Activated T-cell treated with anti-CD3 and anti-CD28 coated beads, Interleukin-2, amount 50 U/mL, for 4 hours (primary cell): ENCODE results near the gene PCDHGA6. TPM values are rescaled to one million over a fixed set of nuclear protein-coding genes. Genes with fewer than 3 reads are reported as not detected.
"Not testable (repeated sequence)": the region's sequence is repeated elsewhere in the genome, so short reads cannot be mapped to it uniquely, and the experiment has no call there.

ENCODE experiments used
- ATAC-seq, 2 donors: fragments of 200-7000 bp; cut with Tn5 transposase; one replicate each; pipeline ENCODE4 v1.10.0; 2021
- DNase-seq: peaks from one replicate; pipeline ENCODE4 v3.0.0-alpha.2; 2020
- H3K27me3 Mint-ChIP-seq: one replicate; pipeline ENCODE4 v1.8.0; 2021; ENCODE audit warnings: low read depth, mixed read lengths
- H3K36me3 Mint-ChIP-seq: one replicate; pipeline ENCODE4 v1.8.0; 2022; ENCODE audit warnings: mixed read lengths; ENCODE audit not compliant: insufficient read depth
- H3K4me1 Mint-ChIP-seq: one replicate; pipeline ENCODE4 v1.8.0; 2021; ENCODE audit warnings: low read depth, mixed read lengths
- H3K4me3 Mint-ChIP-seq: one replicate; pipeline ENCODE4 v1.8.0; 2021; ENCODE audit warnings: mild to moderate bottlenecking, moderate library complexity, mixed read lengths
- H3K9me3 Mint-ChIP-seq: one replicate; pipeline ENCODE4 v1.8.0; 2021; ENCODE audit warnings: mixed read lengths
- total RNA-seq, 3 donors: library from RNA; stranded (reverse); gene quantifications; one replicate each; pipeline ENCODE4 v1.2.1, GENCODE V29; 2021

The PCDHGA6 gene
- total RNA-seq, result under 1 TPM; 0.13 to 0.27 (median 0.18) TPM

- H3K27me3 Mint-ChIP-seq, result peaks cover 80% of the 10 kb centered on the region
- H3K4me3 Mint-ChIP-seq, result peak within 1 kb of the TSS; percentile 19
- DNase-seq (no peak), ATAC-seq (no peak)
- peaks cover 27% of the 10 kb centered on the region for H3K9me3 Mint-ChIP-seq
- peaks cover 2% of the 10 kb centered on the region for H3K4me1 Mint-ChIP-seq
- H3K36me3 Mint-ChIP-seq, result peaks cover 2% of the 10 kb centered on the region
Observed at GRCh38 chr5:141373673-141374317, at the start of gene PCDHGA6. TSS of gene PCDHGA6 (plus strand) at chr5:141373891. CDS start at chr5:141374084, 193 bp downstream.

GRCh38 chr5:141326088-141326854 lies 47.4 kb upstream of the PCDHGA6 start:
- Mint-ChIP-seq H3K36me3 (peaks cover 2% of the 10 kb centered on the region), H3K4me1 (peaks cover 2% of the 10 kb centered on the region), H3K4me3 (peak overlapping the region; percentile 90), H3K27me3 (peaks cover 41% of the 10 kb centered on the region), H3K9me3 (peaks cover 12% of the 10 kb centered on the region)
- DNase-seq (peak; percentile 60), ATAC-seq (peak; percentile 95 to 99)

GRCh38 chr5:141328231-141328630 lies 45.5 kb upstream of the PCDHGA6 start:
- peaks cover 2% of the 10 kb centered on the region for H3K36me3 Mint-ChIP-seq
- H3K27me3 Mint-ChIP-seq, result peaks cover 55% of the 10 kb centered on the region
- no peak for DNase-seq
- ATAC-seq, result no peak
- peaks cover 11% of the 10 kb centered on the region for H3K9me3 Mint-ChIP-seq
- peaks cover 2% of the 10 kb centered on the region for H3K4me1 Mint-ChIP-seq
- H3K4me3 Mint-ChIP-seq, result no peak overlapping the region

GRCh38 chr5:141330299-141331080 lies 43.2 kb upstream of the PCDHGA6 start, which contains the start of gene PCDHGA1:
TSS of gene PCDHGA1 (plus strand) at chr5:141330514.
- ATAC-seq, result no peak
- DNase-seq, result no peak
- Mint-ChIP-seq H3K9me3 (peaks cover 27% of the 10 kb centered on the region), H3K36me3 (peaks cover 2% of the 10 kb centered on the region), H3K27me3 (peaks cover 70% of the 10 kb centered on the region), H3K4me3 (no peak within 1 kb of the TSS), H3K4me1 (peaks cover 2% of the 10 kb centered on the region)

- Mint-ChIP-seq H3K9me3 (peaks cover 44% of the 10 kb centered on the region), H3K27me3 (peaks cover 74% of the 10 kb centered on the region)
- not testable (repeated sequence) for H3K4me1 Mint-ChIP-seq, H3K4me3 Mint-ChIP-seq, H3K36me3 Mint-ChIP-seq, DNase-seq, ATAC-seq
Observed at GRCh38 chr5:141332571-141332970, 41.1 kb upstream of the PCDHGA6 start.

GRCh38 chr5:141338538-141339306 lies 35.0 kb upstream of the PCDHGA6 start, which contains the start of gene PCDHGA2:
TSS of gene PCDHGA2 (plus strand) at chr5:141338760.
- DNase-seq (no peak), ATAC-seq (no peak)
- Mint-ChIP-seq H3K36me3 (peaks cover 2% of the 10 kb centered on the region), H3K4me3 (no peak within 1 kb of the TSS), H3K4me1 (no peaks in the 10 kb centered on the region), H3K9me3 (peaks cover 54% of the 10 kb centered on the region), H3K27me3 (peaks cover 85% of the 10 kb centered on the region)

- peaks cover 87% of the 10 kb centered on the region for H3K27me3 Mint-ChIP-seq
- not testable (repeated sequence) for H3K4me1 Mint-ChIP-seq, ATAC-seq, DNase-seq, H3K36me3 Mint-ChIP-seq, H3K4me3 Mint-ChIP-seq
- H3K9me3 Mint-ChIP-seq, result peaks cover 50% of the 10 kb centered on the region
Observed at GRCh38 chr5:141340781-141341354, 32.8 kb upstream of the PCDHGA6 start.

GRCh38 chr5:141342773-141343172 lies 30.9 kb upstream of the PCDHGA6 start:
- ATAC-seq, result no peak
- H3K27me3 Mint-ChIP-seq, result peaks cover 88% of the 10 kb centered on the region
- DNase-seq, result no peak
- H3K9me3 Mint-ChIP-seq, result peaks cover 44% of the 10 kb centered on the region
- H3K36me3 Mint-ChIP-seq, result peaks cover 3% of the 10 kb centered on the region
- H3K4me1 Mint-ChIP-seq, result no peaks in the 10 kb centered on the region
- H3K4me3 Mint-ChIP-seq, result no peak overlapping the region

GRCh38 chr5:141343242-141343952 lies 30.3 kb upstream of the PCDHGA6 start, which contains the start of gene PCDHGA3:
TSS of gene PCDHGA3 (plus strand) at chr5:141343829. CDS start at chr5:141344034, 205 bp downstream.
- peaks cover 3% of the 10 kb centered on the region for H3K36me3 Mint-ChIP-seq
- DNase-seq (no peak), ATAC-seq (no peak)
- peaks cover 39% of the 10 kb centered on the region for H3K9me3 Mint-ChIP-seq
- H3K4me1 Mint-ChIP-seq, result no peaks in the 10 kb centered on the region
- no peak within 1 kb of the TSS for H3K4me3 Mint-ChIP-seq
- H3K27me3 Mint-ChIP-seq, result peaks cover 85% of the 10 kb centered on the region

GRCh38 chr5:141343953-141344463 lies 29.7 kb upstream of the PCDHGA6 start:
- Mint-ChIP-seq H3K27me3 (peaks cover 85% of the 10 kb centered on the region), H3K4me3 (no peak overlapping the region), H3K36me3 (peaks cover 3% of the 10 kb centered on the region)

GRCh38 chr5:141345327-141345726 lies 28.4 kb upstream of the PCDHGA6 start:
- Mint-ChIP-seq H3K4me3 (no peak overlapping the region), H3K27me3 (peaks cover 81% of the 10 kb centered on the region), H3K4me1 (no peaks in the 10 kb centered on the region), H3K9me3 (peaks cover 38% of the 10 kb centered on the region), H3K36me3 (peaks cover 4% of the 10 kb centered on the region)
- no peak for DNase-seq
- no peak for ATAC-seq

More at GRCh38 chr5:141343953-141344463, 29.7 kb upstream of the PCDHGA6 start:
- no peak for DNase-seq
- ATAC-seq, result no peak
- H3K4me1 Mint-ChIP-seq, result no peaks in the 10 kb centered on the region
- peaks cover 39% of the 10 kb centered on the region for H3K9me3 Mint-ChIP-seq

- peaks cover 35% of the 10 kb centered on the region for H3K9me3 Mint-ChIP-seq
- not testable (repeated sequence) for H3K4me3 Mint-ChIP-seq, H3K4me1 Mint-ChIP-seq, DNase-seq, ATAC-seq, H3K36me3 Mint-ChIP-seq
- peaks cover 84% of the 10 kb centered on the region for H3K27me3 Mint-ChIP-seq
Observed at GRCh38 chr5:141346017-141346416, 27.7 kb upstream of the PCDHGA6 start.
